Lower leg skin (tissue), 4 donors: ENCODE data around the gene NCOA3. TPM values are rescaled to one million over a fixed set of nuclear protein-coding genes. Genes with fewer than 3 reads are reported as not detected.

ENCODE experiments used
- DNase-seq, 2 donors: peaks; one replicate each; pipeline ENCODE4 v3.0.0-alpha.2; 2019; ENCODE audit warnings: low spot score in 2 of 2
- H3K4me3 ChIP-seq: fragments of 200-600 bp; sonication (generic); 2 replicates; pipeline ENCODE4 v1.5.1; 2017; ENCODE audit warnings: mild to moderate bottlenecking, low read depth; ENCODE audit not compliant: poor library complexity, severe bottlenecking
- CTCF ChIP-seq, 3 donors: fragments of 450-650 bp; IDR thresholded peaks; one replicate each; pipeline ENCODE4 v1.5.1; 2016; ENCODE audit warnings: antibody characterized with exemption in 3 of 3, mild to moderate bottlenecking in 3 of 3, moderate library complexity in 2 of 3
- POLR2A ChIP-seq, 2 donors: fragments of 450-650 bp; IDR thresholded peaks; one replicate each; pipeline ENCODE4 v1.6.1; 2016 to 2017; ENCODE audit warnings: antibody characterized with exemption in 2 of 2, mild to moderate bottlenecking in 1 of 2, moderate library complexity in 1 of 2
- WGBS, 2 donors: methylation state at CpG; one replicate each; pipeline ENCODE4 v1.1.5; 2018; 5-methylcytosine and 5-hydroxymethylcytosine counted together
- intact Hi-C: fragments of 100-400 bp; cut with DNase I; formaldehyde crosslinking; loops from one replicate; pipeline ENCODE4 v1.15.0; 2023; ENCODE audit warnings: low total_unique reads
- total RNA-seq, 4 donors: library from RNA; depleted of rRNA; stranded (reverse); fragments of >200 nt; gene quantifications; one replicate each; pipeline ENCODE4 v1.1.0, GENCODE V29; 2016

NCOA3 gene
- total RNA-seq, 4 donors from 2014 or later, result 43.6 to 55.0 (median 49.5) TPM

- TF ChIP-seq POLR2A (IDR thresholded peaks at IDR 0.05), result no peak
- no peak for TF ChIP-seq CTCF (IDR thresholded peaks at IDR 0.05)
- H3K4me3 ChIP-seq, result no peak overlapping the region
- no peak for DNase-seq
- intact Hi-C loops, result no loop called here
Measured at GRCh38 chr20:47631078-47631477, 129.4 kb downstream of the NCOA3 start.

- WGBS, 2 donors, result 92 to 99% methylated on average over 4 of the region's 4 CpGs
- TF ChIP-seq POLR2A (IDR thresholded peaks at IDR 0.05), result no peak
- no peak for TF ChIP-seq CTCF (IDR thresholded peaks at IDR 0.05)
Measured at GRCh38 chr20:47635256-47635655, 133.6 kb downstream of the NCOA3 start.

GRCh38 chr20:47638851-47639250, 137.2 kb downstream of the NCOA3 start:
- no peak for DNase-seq
- 63 to 64% methylated on average over 4 of the region's 4 CpGs for WGBS, 2 donors
- intact Hi-C loops, result no loop called here
- H3K4me3 ChIP-seq, result no peak overlapping the region
- TF ChIP-seq CTCF (IDR thresholded peaks at IDR 0.05) (no peak), POLR2A (IDR thresholded peaks at IDR 0.05) (no peak)

More at GRCh38 chr20:47635256-47635655, 133.6 kb downstream of the NCOA3 start:
- H3K4me3 ChIP-seq, result no peak overlapping the region
- DNase-seq, result no peak
- intact Hi-C loops, result no loop called here

DNA sequence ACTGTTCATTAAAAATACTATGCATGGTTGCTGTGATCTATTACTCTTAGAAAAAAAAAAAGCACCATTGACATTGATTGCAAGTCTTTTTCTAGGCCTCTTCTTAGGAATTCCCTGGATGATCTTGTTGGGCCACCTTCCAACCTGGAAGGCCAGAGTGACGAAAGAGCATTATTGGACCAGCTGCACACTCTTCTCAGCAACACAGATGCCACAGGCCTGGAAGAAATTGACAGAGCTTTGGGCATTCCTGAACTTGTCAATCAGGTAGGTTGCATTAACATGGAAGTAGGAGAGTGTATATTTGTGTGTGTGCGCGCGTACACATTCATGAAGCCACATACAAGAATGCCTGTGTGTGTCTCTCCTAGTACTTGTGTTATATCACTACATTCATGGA, 140.4 kb downstream of the NCOA3 start:
- no peak overlapping the region for H3K4me3 ChIP-seq
- intact Hi-C loops, result no loop called here
- DNase-seq, result no peak
- TF ChIP-seq CTCF (IDR thresholded peaks at IDR 0.05) (no peak), POLR2A (IDR thresholded peaks at IDR 0.05) (no peak)
- WGBS, 2 donors, result 93% methylated on average over 4 of the region's 4 CpGs

DNA sequence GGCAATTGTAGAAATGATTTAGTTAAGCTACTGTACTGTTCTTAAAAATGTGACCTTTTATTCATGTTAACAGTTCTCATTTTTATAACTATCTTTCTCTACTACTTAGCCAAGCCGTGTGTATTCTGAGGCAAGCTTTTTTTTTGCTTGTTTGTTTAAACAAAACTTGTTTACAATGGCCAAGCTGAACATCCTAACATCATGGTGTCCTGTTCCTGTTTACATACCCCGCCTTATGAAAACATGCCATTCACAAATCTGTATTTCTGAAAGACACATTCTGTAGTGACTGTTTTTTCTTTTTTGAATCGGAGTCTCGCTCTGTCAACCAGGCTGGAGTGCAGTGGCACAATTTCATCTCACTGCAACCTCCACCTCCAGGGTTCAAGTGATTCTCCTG, 140.9 kb downstream of the NCOA3 start:
- TF ChIP-seq POLR2A (IDR thresholded peaks at IDR 0.05), result no peak
- no peak for TF ChIP-seq CTCF (IDR thresholded peaks at IDR 0.05)
- intact Hi-C loops, result no loop called here
- no peak for DNase-seq
- 89 to 90% methylated on average over 4 of the region's 4 CpGs for WGBS, 2 donors
- no peak overlapping the region for H3K4me3 ChIP-seq

- intact Hi-C loops, result no loop called here
Measured at GRCh38 chr20:47645632-47646031, 143.9 kb downstream of the NCOA3 start.

More at GRCh38 chr20:47645632-47646031, 143.9 kb downstream of the NCOA3 start:
- no peak overlapping the region for H3K4me3 ChIP-seq
- DNase-seq, result no peak
- 84 to 92% methylated on average over 2 of the region's 2 CpGs for WGBS, 2 donors
- TF ChIP-seq POLR2A (IDR thresholded peaks at IDR 0.05), result no peak
- TF ChIP-seq CTCF (IDR thresholded peaks at IDR 0.05), result no peak
